Activated CD8-positive, alpha-beta memory T cell treated with anti-CD3 and anti-CD28 coated beads for 1 hour (primary cell): ENCODE results near the gene VSX1.
A peak's percentile ranks its signal among the peaks of the same experiment; 100 is the strongest.

Source experiments
- DNase-seq, 2 donors: peaks; one replicate each; pipeline ENCODE4 v3.0.0-alpha.2; 2020; ENCODE audit warnings: low read depth in 1 of 2; ENCODE audit errors: extremely low read depth in 1 of 2

Gene VSX1

GRCh38 chr20:25067102-25067987, 14.6 kb downstream of the VSX1 start:
- no peak for DNase-seq

GRCh38 chr20:25066386-25066785, 15.6 kb downstream of the VSX1 start:
- no peak for DNase-seq

GRCh38 chr20:25065625-25066338, 16.2 kb downstream of the VSX1 start:
- peak; percentile 37 to 45 for DNase-seq

GRCh38 chr20:25065072-25065624, 16.8 kb downstream of the VSX1 start:
- DNase-seq, result no peak

GRCh38 chr20:25064561-25065071, 17.3 kb downstream of the VSX1 start:
- DNase-seq, result no peak

GRCh38 chr20:25063981-25064380, 18.0 kb downstream of the VSX1 start:
- no peak for DNase-seq

- DNase-seq, result no peak
Observed at GRCh38 chr20:25063546-25063945, 18.4 kb downstream of the VSX1 start.

- DNase-seq, result no peak
Observed at GRCh38 chr20:25062841-25063240, 19.1 kb downstream of the VSX1 start.

- no peak for DNase-seq
Observed at GRCh38 chr20:25061821-25062530, 20.0 kb downstream of the VSX1 start.

- no peak for DNase-seq
Observed at GRCh38 chr20:25061103-25061799, 20.7 kb downstream of the VSX1 start.

- no peak for DNase-seq
Observed at GRCh38 chr20:25059866-25060465, 22.0 kb downstream of the VSX1 start.

- DNase-seq, result no peak
Observed at GRCh38 chr20:25058847-25059810, 22.8 kb downstream of the VSX1 start.

GRCh38 chr20:25058051-25058846, 23.7 kb downstream of the VSX1 start, which contains the start of gene ACSS1:
TSS of gene ACSS1 (minus strand) at chr20:25058139. CDS start at chr20:25058102, 37 bp downstream.
- peak; percentile 38 to 56 for DNase-seq

- peak; percentile 48 to 60 for DNase-seq
Observed at GRCh38 chr20:25057234-25058050, 24.5 kb downstream of the VSX1 start.

- DNase-seq, result no peak
Observed at GRCh38 chr20:25056690-25057233, 25.2 kb downstream of the VSX1 start.

GRCh38 chr20:25055711-25056495, 26.0 kb downstream of the VSX1 start:
- DNase-seq, result no peak
